Stimulated activated CD4-positive, alpha-beta T cell treated with anti-CD3 and anti-CD28 coated beads, Interleukin-1b, Interleukin-23, amount 100 ng/mL, for 4 hours (primary cell): ENCODE results near the gene CA12.

ENCODE experiments used
- DNase-seq, 2 donors: peaks; one replicate each; pipeline ENCODE4 v3.0.0-alpha.2; 2020; ENCODE audit warnings: low read depth in 2 of 2

Gene CA12

GRCh38 chr15:63306492-63307073 lies 75.1 kb downstream of the CA12 start:
- DNase-seq: no peak

GRCh38 chr15:63305260-63305659 lies 76.4 kb downstream of the CA12 start:
- no peak for DNase-seq

GRCh38 chr15:63301088-63301487 lies 80.6 kb downstream of the CA12 start:
- no peak for DNase-seq

- DNase-seq: no peak
Measured at GRCh38 chr15:63299943-63300575, 81.6 kb downstream of the CA12 start.

GRCh38 chr15:63296195-63296594 lies 85.5 kb downstream of the CA12 start:
- no peak for DNase-seq

GRCh38 chr15:63295341-63295740 lies 86.3 kb downstream of the CA12 start:
- DNase-seq: no peak

GRCh38 chr15:63294359-63294758 lies 87.3 kb downstream of the CA12 start:
- no peak for DNase-seq

- DNase-seq: no peak
Measured at GRCh38 chr15:63292771-63293170, 88.9 kb downstream of the CA12 start.

GRCh38 chr15:63292241-63292640 lies 89.4 kb downstream of the CA12 start:
- DNase-seq: no peak

GRCh38 chr15:63291507-63291906 lies 90.1 kb downstream of the CA12 start:
- no peak for DNase-seq

- no peak for DNase-seq
Measured at GRCh38 chr15:63288778-63289378, 92.8 kb downstream of the CA12 start.

GRCh38 chr15:63288342-63288741 lies 93.3 kb downstream of the CA12 start:
- no peak for DNase-seq

GRCh38 chr15:63287109-63287508 lies 94.5 kb downstream of the CA12 start:
- DNase-seq: no peak

GRCh38 chr15:63284335-63284734 lies 97.3 kb downstream of the CA12 start:
- no peak for DNase-seq

- no peak for DNase-seq
Measured at GRCh38 chr15:63283126-63283525, 98.5 kb downstream of the CA12 start.

- no peak for DNase-seq
Measured at GRCh38 chr15:63277893-63278456, 103.7 kb downstream of the CA12 start.

- DNase-seq: peak; percentile 71
Measured at GRCh38 chr15:63277038-63277892, 104.4 kb downstream of the CA12 start, which contains the start of gene APH1B. Gene APH1B, plus strand, starts transcription at chr15:63277605. Its CDS starts 19 bp downstream, at chr15:63277624.

- no peak for DNase-seq
Measured at GRCh38 chr15:63276342-63277037, 105.2 kb downstream of the CA12 start.

- DNase-seq: no peak
Measured at GRCh38 chr15:63274427-63274826, 107.2 kb downstream of the CA12 start.
